Loucy (cell line): ENCODE results near the gene TTLL9.

Experiments
- EZH2phosphoT487 ChIP-seq: fragments of 200-600 bp; IDR thresholded peaks from 2 replicates; pipeline ENCODE4 v1.6.1; 2018; ENCODE audit warnings: antibody characterized with exemption, mild to moderate bottlenecking, moderate library complexity, borderline replicate concordance
- TF ChIP-seq, protein P1 (sequence below): fragments of 200-600 bp; sonication (generic); conservative IDR thresholded peaks from 2 replicates; pipeline ENCODE4 v1.5.1; 2014; ENCODE audit warnings: mild to moderate bottlenecking, antibody characterized with exemption, low read length

DNA sequence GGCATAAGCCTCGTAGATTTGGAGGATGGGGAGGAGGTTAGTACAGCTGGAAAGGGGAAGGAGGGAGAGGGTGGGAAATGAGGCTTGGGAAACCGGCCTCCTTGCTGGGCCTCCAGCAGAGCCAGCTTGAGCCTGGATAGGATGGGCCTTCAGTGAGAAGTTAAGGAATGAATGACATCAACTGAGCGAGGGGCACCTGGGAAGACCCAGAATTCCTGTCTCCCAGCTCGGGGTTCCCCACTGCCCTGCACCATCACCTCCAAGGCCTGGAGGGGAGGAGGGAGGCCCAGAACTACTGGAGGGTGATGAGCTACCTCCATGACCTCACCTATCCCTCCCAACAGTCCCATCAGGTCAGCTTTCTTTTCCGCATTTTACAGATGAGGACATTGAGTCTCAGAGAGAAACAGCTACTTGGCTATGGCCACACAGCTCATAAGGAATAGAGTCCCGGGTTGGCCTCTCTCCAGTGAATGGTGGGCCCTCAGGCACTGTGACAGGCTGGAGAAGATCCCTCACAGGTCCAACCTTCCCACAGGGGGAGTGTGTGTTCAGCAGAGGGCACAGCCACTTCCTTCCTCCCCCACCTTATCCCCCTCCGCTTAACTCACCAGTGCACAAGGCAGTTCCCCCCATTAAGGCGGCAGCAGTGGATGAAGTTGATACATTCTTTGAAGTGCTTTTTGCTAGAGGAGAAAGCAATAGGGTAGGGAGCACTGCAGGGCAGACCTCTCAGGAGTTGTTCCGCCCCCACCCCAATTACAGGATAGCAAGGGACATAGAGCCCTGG is 6.9 kb upstream of the TTLL9 start:
- TF ChIP-seq, protein P1, sequence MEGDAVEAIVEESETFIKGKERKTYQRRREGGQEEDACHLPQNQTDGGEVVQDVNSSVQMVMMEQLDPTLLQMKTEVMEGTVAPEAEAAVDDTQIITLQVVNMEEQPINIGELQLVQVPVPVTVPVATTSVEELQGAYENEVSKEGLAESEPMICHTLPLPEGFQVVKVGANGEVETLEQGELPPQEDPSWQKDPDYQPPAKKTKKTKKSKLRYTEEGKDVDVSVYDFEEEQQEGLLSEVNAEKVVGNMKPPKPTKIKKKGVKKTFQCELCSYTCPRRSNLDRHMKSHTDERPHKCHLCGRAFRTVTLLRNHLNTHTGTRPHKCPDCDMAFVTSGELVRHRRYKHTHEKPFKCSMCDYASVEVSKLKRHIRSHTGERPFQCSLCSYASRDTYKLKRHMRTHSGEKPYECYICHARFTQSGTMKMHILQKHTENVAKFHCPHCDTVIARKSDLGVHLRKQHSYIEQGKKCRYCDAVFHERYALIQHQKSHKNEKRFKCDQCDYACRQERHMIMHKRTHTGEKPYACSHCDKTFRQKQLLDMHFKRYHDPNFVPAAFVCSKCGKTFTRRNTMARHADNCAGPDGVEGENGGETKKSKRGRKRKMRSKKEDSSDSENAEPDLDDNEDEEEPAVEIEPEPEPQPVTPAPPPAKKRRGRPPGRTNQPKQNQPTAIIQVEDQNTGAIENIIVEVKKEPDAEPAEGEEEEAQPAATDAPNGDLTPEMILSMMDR = no peak
- no peak for TF ChIP-seq EZH2phosphoT487
